ENCODE results near the gene CLASP2.
"Not testable (repeated sequence)": the region's sequence is repeated elsewhere in the genome, so short reads cannot be mapped to it uniquely, and the experiment has no call there.

The CLASP2 gene

GRCh38 chr3:33717866-33718594 lies at the start of gene CLASP2:
CLASP2 (minus strand) TSS chr3:33718254; CDS start chr3:33718002, 252 bp downstream.
- peak; percentile 96 for ATAC-seq

GRCh38 chr3:33758864-33759263 lies 40.8 kb upstream of the CLASP2 start:
- ATAC-seq: no peak
- no peak for DNase-seq

More at GRCh38 chr3:33717866-33718594, at the start of gene CLASP2:
- DNase-seq: peak; percentile 88

GRCh38 chr3:33758281-33758680 lies 40.2 kb upstream of the CLASP2 start:
- ATAC-seq (no peak), DNase-seq (no peak)

GRCh38 chr3:33754391-33754790 lies 36.3 kb upstream of the CLASP2 start:
- ATAC-seq: not testable (repeated sequence)

GRCh38 chr3:33751336-33751735 lies 33.3 kb upstream of the CLASP2 start:
- DNase-seq (no peak), ATAC-seq (no peak)

More at GRCh38 chr3:33754391-33754790, 36.3 kb upstream of the CLASP2 start:
- DNase-seq: not testable (repeated sequence)

- no peak for ATAC-seq
Observed at GRCh38 chr3:33750211-33750548, 32.1 kb upstream of the CLASP2 start.

GRCh38 chr3:33749546-33750210 lies 31.6 kb upstream of the CLASP2 start:
- no peak for DNase-seq
- no peak for ATAC-seq

More at GRCh38 chr3:33750211-33750548, 32.1 kb upstream of the CLASP2 start:
- DNase-seq: no peak

- ATAC-seq (peak; percentile 32), DNase-seq (no peak)
Observed at GRCh38 chr3:33746416-33747116, 28.5 kb upstream of the CLASP2 start.

GRCh38 chr3:33737146-33737545 lies 19.1 kb upstream of the CLASP2 start:
- DNase-seq (no peak), ATAC-seq (no peak)

- ATAC-seq: no peak
- DNase-seq: peak; percentile 36
Observed at GRCh38 chr3:33732394-33732793, 14.3 kb upstream of the CLASP2 start.

- no peak for DNase-seq
- no peak for ATAC-seq
Observed at GRCh38 chr3:33729993-33730392, 11.9 kb upstream of the CLASP2 start.

GRCh38 chr3:33724256-33724655 lies 6.2 kb upstream of the CLASP2 start:
- ATAC-seq: no peak
- no peak for DNase-seq

- DNase-seq (no peak), ATAC-seq (no peak)
Observed at GRCh38 chr3:33722626-33723370, 4.7 kb upstream of the CLASP2 start.

GRCh38 chr3:33722191-33722590 lies 4.1 kb upstream of the CLASP2 start:
- no peak for ATAC-seq
- DNase-seq: no peak

GRCh38 chr3:33718595-33718907 lies 497 bp upstream of the CLASP2 start:
- DNase-seq: peak; percentile 16
- ATAC-seq: no peak

- peak; percentile 65 for ATAC-seq
- peak; percentile 59 for DNase-seq
Observed at GRCh38 chr3:33717616-33717865, 513 bp downstream of the CLASP2 start.

- ATAC-seq: no peak
- no peak for DNase-seq
Observed at GRCh38 chr3:33716227-33716626, 1.8 kb downstream of the CLASP2 start.

- no peak for DNase-seq
- ATAC-seq: no peak
Observed at GRCh38 chr3:33711100-33711499, 7.0 kb downstream of the CLASP2 start.

- ATAC-seq: no peak
Observed at GRCh38 chr3:33706056-33706455, 12.0 kb downstream of the CLASP2 start.

GRCh38 chr3:33704891-33705290 lies 13.2 kb downstream of the CLASP2 start:
- DNase-seq: no peak
- ATAC-seq: peak; percentile 36

More at GRCh38 chr3:33706056-33706455, 12.0 kb downstream of the CLASP2 start:
- no peak for DNase-seq

- ATAC-seq: no peak
- no peak for DNase-seq
Observed at GRCh38 chr3:33699275-33699674, 18.8 kb downstream of the CLASP2 start.

GRCh38 chr3:33694944-33695343 lies 23.1 kb downstream of the CLASP2 start:
- ATAC-seq: no peak
- no peak for DNase-seq

GRCh38 chr3:33690341-33690740 lies 27.7 kb downstream of the CLASP2 start:
- ATAC-seq: no peak
- DNase-seq: no peak
